Parietal lobe (tissue), 1 donor: ENCODE results near the gene DNLZ. TPM values are rescaled to one million over a fixed set of nuclear protein-coding genes. Genes with fewer than 3 reads are reported as not detected.

Experiments
- total RNA-seq: library from RNA; depleted of rRNA; stranded (reverse); fragments of >200 nt; gene quantifications from one replicate; pipeline ENCODE4 v1.2.3, GENCODE V29; 2014

The DNLZ gene
- total RNA-seq: 12.5 TPM

GRCh38 chr9:136363106-136363948 lies at the start of gene DNLZ:
TSS of gene DNLZ (minus strand) at chr9:136363744. CDS start at chr9:136363714, 30 bp downstream.

GRCh38 chr9:136410500-136411287 lies 47.1 kb upstream of the DNLZ start, which contains the start of the genes ENTR1 and PMPCA:
TSS of gene ENTR1 (minus strand) at chr9:136410614. CDS start at chr9:136410397, 217 bp downstream.
TSS of gene PMPCA (plus strand) at chr9:136410658. CDS start at chr9:136410669, 11 bp downstream.

DNA sequence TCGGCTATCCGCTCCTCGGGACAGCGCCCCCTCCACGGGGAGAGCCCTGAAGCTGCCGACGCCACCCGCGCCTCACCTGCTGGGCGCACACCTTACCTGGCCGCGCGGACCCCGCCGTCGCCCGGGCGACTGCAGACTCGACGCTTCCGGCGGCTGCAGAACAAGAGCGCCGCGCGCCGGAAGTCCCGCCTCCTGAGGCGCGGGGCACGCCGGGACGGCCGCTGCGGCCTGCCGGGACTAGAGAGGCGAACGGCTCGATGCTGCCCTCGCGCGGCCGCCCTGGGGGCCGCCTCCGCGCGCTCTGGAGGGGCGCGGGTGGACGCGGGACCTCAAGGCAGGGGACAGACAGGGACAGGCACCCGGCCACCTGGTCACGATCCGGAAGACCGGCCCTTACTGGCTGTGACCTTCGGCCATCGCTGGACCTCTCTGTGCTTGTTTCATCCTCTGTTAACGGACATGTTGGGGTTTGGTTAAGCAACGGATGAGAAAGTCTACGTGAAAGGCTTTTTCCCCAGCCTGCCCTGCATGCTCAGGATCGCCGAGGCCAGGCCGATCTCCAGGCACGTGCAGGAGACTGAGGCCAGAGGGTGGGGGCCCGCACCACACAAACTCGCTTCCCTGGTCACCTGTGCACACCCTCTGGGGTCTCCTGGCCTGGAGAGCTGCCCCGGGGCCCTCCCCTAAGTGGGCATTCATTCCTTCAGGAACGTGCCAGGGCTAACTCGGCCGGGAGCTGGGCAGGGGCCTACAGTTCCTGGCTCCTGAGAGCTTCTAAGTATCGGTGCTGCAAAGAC lies 36.7 kb upstream of the DNLZ start, which contains the start of gene SNAPC4:
Gene SNAPC4, minus strand, starts transcription at position 133 of the 797 bp plus-strand sequence. CDS start 1,742 bp downstream, outside the sequence.

DNA sequence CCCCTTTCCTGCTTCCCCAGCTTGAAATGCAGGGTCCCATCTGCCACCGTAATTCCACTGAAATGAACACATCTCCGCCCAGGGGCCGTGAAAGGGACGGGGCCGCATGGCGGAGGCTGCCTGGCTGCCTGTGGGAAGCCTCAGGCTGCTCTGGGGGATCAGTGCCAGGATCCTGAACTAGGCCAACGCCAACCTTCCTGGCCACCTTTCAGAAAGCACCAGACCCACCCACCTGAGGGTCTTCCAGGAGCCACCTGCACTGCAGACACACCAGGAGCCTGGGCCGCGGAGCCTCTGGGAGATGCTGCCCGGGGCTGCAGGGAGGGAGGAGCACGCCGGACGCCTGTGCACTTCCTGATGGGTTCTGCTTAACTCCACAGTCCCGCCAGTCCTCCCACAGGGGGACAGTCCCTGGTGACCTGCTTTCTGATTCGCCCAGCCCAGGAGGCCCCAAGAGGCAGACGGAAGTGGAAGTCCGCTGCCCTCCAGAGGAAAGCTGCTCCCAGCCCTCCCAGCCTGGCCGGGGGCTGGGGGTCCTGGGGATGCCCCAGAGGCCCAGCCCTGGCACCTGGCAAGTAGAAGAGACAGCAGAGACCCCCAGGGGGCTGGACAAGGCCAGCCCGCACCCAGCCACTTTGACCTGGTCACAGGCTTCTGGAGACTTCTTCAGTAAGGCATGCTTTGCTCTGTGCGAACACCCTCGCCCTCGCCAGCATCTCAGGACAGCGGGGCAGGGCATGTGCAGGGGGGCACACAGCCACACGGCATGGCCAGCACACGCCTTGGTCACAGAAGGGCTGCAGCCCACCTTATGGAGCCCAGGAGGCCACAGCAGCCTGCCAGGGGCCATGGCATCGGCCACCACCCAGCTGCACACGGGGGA lies 10.0 kb upstream of the DNLZ start, which contains the start of gene CARD9:
Gene CARD9, minus strand, starts transcription at position 370 of the 883 bp plus-strand sequence. CDS start 1,591 bp downstream, outside the sequence.

DNA sequence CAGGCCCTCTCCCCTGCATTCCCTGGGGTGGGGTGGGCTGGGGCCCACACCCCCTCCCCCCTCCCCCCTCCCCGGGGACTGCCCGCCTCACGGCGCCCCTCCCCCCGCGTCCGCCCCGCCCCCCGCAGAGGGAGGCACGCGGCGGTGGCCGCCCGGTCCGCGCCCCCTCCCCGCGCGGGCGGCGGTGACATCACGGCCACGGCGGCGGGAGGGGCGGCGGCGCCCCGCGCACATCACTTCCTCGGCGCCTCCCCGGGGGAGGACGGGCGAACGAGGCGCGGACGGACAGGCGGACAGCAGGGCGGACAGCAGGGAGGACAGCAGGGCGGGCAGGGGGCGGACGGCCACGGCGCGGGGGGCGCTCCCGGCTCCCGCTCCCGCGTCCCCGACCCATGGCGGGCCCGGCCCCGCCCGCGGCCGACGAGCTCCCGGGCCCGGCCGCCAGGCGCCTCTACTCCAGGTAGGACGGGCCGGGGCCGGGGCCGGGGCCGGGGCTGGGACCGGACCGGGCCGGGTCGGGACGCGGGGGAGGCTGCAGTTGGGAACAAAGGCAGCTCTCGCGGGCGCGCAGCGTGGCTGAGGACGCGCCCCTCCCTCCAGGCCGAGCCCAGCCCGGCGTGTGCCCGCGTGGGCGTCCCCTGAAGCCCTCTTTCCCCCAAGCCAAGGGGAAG lies 36.1 kb downstream of the DNLZ start, which contains the start of gene GPSM1:
Gene GPSM1, plus strand, starts transcription at position 236 of the 671 bp plus-strand sequence. Its CDS starts 157 bp downstream, at position 393.

Other genes starting within 250 kb of the DNLZ start
- 26.6 TPM for gene TMEM250, start 244.9 kb downstream of the DNLZ start, total RNA-seq
- gene LHX3, start 158.6 kb downstream of the DNLZ start, total RNA-seq: not detected
- gene QSOX2, start 117.9 kb downstream of the DNLZ start, total RNA-seq: 13.8 TPM
- not detected for gene CCDC187, start 59.6 kb downstream of the DNLZ start, total RNA-seq
- 123 TPM for gene GPSM1, start 36.2 kb downstream of the DNLZ start, total RNA-seq
- gene CARD9, start 9.9 kb upstream of the DNLZ start, total RNA-seq: 0.63 TPM
- 12.2 TPM for gene SNAPC4, start 36.4 kb upstream of the DNLZ start, total RNA-seq
- 36.3 TPM for gene ENTR1, start 46.9 kb upstream of the DNLZ start, total RNA-seq
- 29.1 TPM for gene PMPCA, start 46.9 kb upstream of the DNLZ start, total RNA-seq
- gene INPP5E, start 76.1 kb upstream of the DNLZ start, total RNA-seq: 19.7 TPM
- 29.7 TPM for gene SEC16A, start 119.3 kb upstream of the DNLZ start, total RNA-seq
- 57.6 TPM for gene NOTCH1, start 182.3 kb upstream of the DNLZ start, total RNA-seq